Measurements from ENCODE around the gene AGAP1. TPM values are rescaled to one million over a fixed set of nuclear protein-coding genes. Genes with fewer than 3 reads are reported as not detected.

AGAP1 gene
- total and polyA plus RNA-seq, 2 donors (not counting 3 experiments of a cell fraction or from before 2014, with no cell fraction given): 10.2 to 20.9 TPM

DNA sequence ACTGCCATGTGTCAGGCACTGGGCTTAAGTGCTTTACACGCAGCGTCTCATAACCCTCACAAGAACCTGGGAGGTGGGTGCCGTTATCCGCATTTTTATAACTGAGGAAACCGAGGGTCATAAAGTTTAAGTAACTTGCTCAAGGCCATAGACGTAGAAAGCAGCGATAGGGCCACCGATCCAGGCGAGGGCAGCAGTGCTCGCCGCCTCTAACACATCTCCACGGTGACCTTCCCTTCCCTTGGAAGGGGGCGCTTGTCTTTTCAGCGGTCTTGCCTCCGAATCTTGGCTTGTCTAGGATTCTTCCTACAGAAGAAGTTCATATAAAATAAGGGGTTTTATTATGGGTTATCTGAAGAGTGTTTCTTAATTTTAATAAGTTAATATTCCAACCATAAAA lies 487.8 kb downstream of the AGAP1 start:
- intact Hi-C loops (cut with micrococcal nuclease) (loop anchor here (1.0 kb wide), 2 partner anchors 199 to 202 kb away; no protein-coding TSS in a partner anchor), dilution Hi-C loops (cut with MboI; ENCODE audit: extremely low pct_ligation_motif_present, low sequenced_read_pairs) (no loop called here)
- no TSS peak for BruUV-seq (replicated peaks)
- Histone ChIP-seq H3K4me1 (ENCODE audit: control insufficient read depth, extremely low read depth, insufficient read depth, low read length) (no peaks in the 10 kb centered on the region), H3K4me2 (ENCODE audit: insufficient read depth, low read length) (no peak overlapping the region), H3K79me2 (ENCODE audit: control insufficient read depth, insufficient read depth, low read length) (no peaks in the 10 kb centered on the region), H3K36me3 (ENCODE audit: control insufficient read depth in 2 of 2, extremely low read depth in 1 of 2, insufficient read depth in 2 of 2, low read length in 2 of 2) (no peaks in the 10 kb centered on the region), H3K9ac (replicated peaks; ENCODE audit: extremely low read depth, insufficient read depth, low read length) (no peak overlapping the region), H2AFZ (ENCODE audit: low read depth, low read length) (no peak overlapping the region), H4K20me1 (replicated peaks; ENCODE audit: control insufficient read depth, extremely low read depth, insufficient read depth, low read length) (no peaks in the 10 kb centered on the region), H3K27ac (ENCODE audit: insufficient read depth, low read depth, low read length) (no peak overlapping the region), H3K4me3 (replicated peaks in 1 of 3; ENCODE audit: insufficient read depth in 1 of 3, low read depth in 1 of 3, low read length in 3 of 3) (no peak overlapping the region), H3K27me3 (ENCODE audit: control insufficient read depth in 2 of 2, insufficient read depth in 2 of 2, low read length in 2 of 2) (no peaks in the 10 kb centered on the region), H3K9me3 (replicated peaks; ENCODE audit: control insufficient read depth, insufficient read depth, low read length) (no peaks in the 10 kb centered on the region), H3K9me1 (replicated peaks; ENCODE audit: control insufficient read depth, extremely low read depth, insufficient read depth, low read length) (no peaks in the 10 kb centered on the region)
- no peak for FAIRE-seq
- no peak for TF ChIP-seq EZH2 (IDR thresholded peaks at IDR 0.05; ENCODE audit: borderline replicate concordance, low read depth, low read length, severe bottlenecking)
- TF ChIP-seq, protein P1, sequence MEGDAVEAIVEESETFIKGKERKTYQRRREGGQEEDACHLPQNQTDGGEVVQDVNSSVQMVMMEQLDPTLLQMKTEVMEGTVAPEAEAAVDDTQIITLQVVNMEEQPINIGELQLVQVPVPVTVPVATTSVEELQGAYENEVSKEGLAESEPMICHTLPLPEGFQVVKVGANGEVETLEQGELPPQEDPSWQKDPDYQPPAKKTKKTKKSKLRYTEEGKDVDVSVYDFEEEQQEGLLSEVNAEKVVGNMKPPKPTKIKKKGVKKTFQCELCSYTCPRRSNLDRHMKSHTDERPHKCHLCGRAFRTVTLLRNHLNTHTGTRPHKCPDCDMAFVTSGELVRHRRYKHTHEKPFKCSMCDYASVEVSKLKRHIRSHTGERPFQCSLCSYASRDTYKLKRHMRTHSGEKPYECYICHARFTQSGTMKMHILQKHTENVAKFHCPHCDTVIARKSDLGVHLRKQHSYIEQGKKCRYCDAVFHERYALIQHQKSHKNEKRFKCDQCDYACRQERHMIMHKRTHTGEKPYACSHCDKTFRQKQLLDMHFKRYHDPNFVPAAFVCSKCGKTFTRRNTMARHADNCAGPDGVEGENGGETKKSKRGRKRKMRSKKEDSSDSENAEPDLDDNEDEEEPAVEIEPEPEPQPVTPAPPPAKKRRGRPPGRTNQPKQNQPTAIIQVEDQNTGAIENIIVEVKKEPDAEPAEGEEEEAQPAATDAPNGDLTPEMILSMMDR (IDR thresholded peaks at IDR 0.05; ENCODE audit: extremely low read depth in 1 of 2, insufficient read depth in 1 of 2, low read depth in 1 of 2, low read length in 2 of 2): peak in 1 of 2 donors; percentile 34
- DNase-seq (ENCODE audit: low read depth, low spot score): peak; percentile 34
- ChIA-PET POLR2A (no interaction called here), CTCF (interaction anchor here (0.8 kb wide), 1 partner anchor 197 kb away, joined by 3 read pairs; no protein-coding TSS in a partner anchor)

DNA sequence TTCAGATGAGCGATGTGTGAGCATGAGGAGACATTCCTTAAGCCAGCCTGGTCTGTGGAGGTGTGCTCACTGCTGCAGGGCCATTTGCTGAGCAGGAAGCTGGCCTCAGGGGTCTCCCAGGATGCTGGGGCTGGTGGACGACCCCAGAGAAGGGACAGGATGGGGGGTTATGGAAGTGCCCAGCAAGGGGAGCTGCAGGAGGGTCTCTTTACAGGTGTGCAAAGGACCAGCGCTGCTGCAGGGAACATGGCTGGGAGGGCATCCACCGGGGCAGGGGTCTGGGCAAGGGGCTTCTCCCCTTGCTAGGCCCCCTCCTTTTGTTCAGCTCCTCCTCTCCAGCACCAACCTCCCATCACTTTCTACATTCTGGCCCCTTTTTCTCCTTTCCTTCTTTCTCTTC lies 489.2 kb downstream of the AGAP1 start:
- dilution Hi-C loops (cut with MboI; ENCODE audit: extremely low pct_ligation_motif_present, low sequenced_read_pairs): no loop called here
- DNase-seq (ENCODE audit: low read depth, low spot score) (no peak), FAIRE-seq (no peak)
- Histone ChIP-seq H3K79me2 (ENCODE audit: control insufficient read depth, insufficient read depth, low read length) (no peaks in the 10 kb centered on the region), H3K27me3 (ENCODE audit: control insufficient read depth in 2 of 2, insufficient read depth in 2 of 2, low read length in 2 of 2) (no peaks in the 10 kb centered on the region), H3K27ac (ENCODE audit: insufficient read depth, low read depth, low read length) (no peak overlapping the region), H3K4me2 (ENCODE audit: insufficient read depth, low read length) (no peak overlapping the region), H3K36me3 (ENCODE audit: control insufficient read depth in 2 of 2, extremely low read depth in 1 of 2, insufficient read depth in 2 of 2, low read length in 2 of 2) (no peaks in the 10 kb centered on the region), H3K9me1 (replicated peaks; ENCODE audit: control insufficient read depth, extremely low read depth, insufficient read depth, low read length) (no peaks in the 10 kb centered on the region), H3K9me3 (replicated peaks; ENCODE audit: control insufficient read depth, insufficient read depth, low read length) (no peaks in the 10 kb centered on the region), H3K4me1 (ENCODE audit: control insufficient read depth, extremely low read depth, insufficient read depth, low read length) (no peaks in the 10 kb centered on the region), H3K4me3 (replicated peaks in 1 of 3; ENCODE audit: insufficient read depth in 1 of 3, low read depth in 1 of 3, low read length in 3 of 3) (no peak overlapping the region), H4K20me1 (replicated peaks; ENCODE audit: control insufficient read depth, extremely low read depth, insufficient read depth, low read length) (no peaks in the 10 kb centered on the region), H2AFZ (ENCODE audit: low read depth, low read length) (no peak overlapping the region), H3K9ac (replicated peaks; ENCODE audit: extremely low read depth, insufficient read depth, low read length) (no peak overlapping the region)
- ChIA-PET POLR2A (no interaction called here), CTCF (no interaction called here)
- intact Hi-C loops (cut with micrococcal nuclease): no loop called here
- no peak for TF ChIP-seq FOS (IDR thresholded peaks at IDR 0.05; ENCODE audit: borderline replicate concordance, insufficient read depth, low read length)
- TF ChIP-seq JUN (IDR thresholded peaks at IDR 0.05; ENCODE audit: borderline replicate concordance, insufficient read depth, insufficient read length, low read depth): no peak
- TF ChIP-seq, protein P1 (IDR thresholded peaks at IDR 0.05; ENCODE audit: extremely low read depth in 1 of 2, insufficient read depth in 1 of 2, low read depth in 1 of 2, low read length in 2 of 2): no peak
- no peak for TF ChIP-seq EZH2 (IDR thresholded peaks at IDR 0.05; ENCODE audit: borderline replicate concordance, low read depth, low read length, severe bottlenecking)
- TF ChIP-seq MYC (IDR thresholded peaks at IDR 0.05; ENCODE audit: low read depth, low read length): no peak
- TF ChIP-seq GATA2 (IDR thresholded peaks at IDR 0.05; ENCODE audit: insufficient read depth, insufficient read length, low read depth, low read length): no peak
- no TSS peak for BruUV-seq (replicated peaks)

Data from endothelial cell of umbilical vein (primary cell).